HCT116 (cell line): ENCODE measurements around the gene ZNF429. TPM values are rescaled to one million over a fixed set of nuclear protein-coding genes. Genes with fewer than 3 reads are reported as not detected.

Experiments
- ATAC-seq: fragments of 200-7000 bp; cut with Tn5 transposase; 2 replicates; pipeline ENCODE4 v1.9.1; 2020; ENCODE audit warnings: mild to moderate bottlenecking, moderate library complexity
- BruUV-seq: library from RNA; stranded (reverse); fragments of 400-500 nt; replicated peaks from 2 replicates; lab custom pipeline; 2021; lab: Mats Ljungman, UMichigan
- CTCF ChIA-PET: fragments of 300-600 bp; sonication (Branson Sonifier 250); formaldehyde crosslinking; loops from one replicate; lab custom pipeline; 2021; ENCODE audit warnings: antibody characterized with exemption; lab: Charles Lee
- POLR2A ChIA-PET: fragments of 300-600, 350-600 bp; sonication (Branson Sonifier 250); formaldehyde crosslinking; loops from one replicate; lab custom pipeline; 2021; ENCODE audit warnings: antibody characterized with exemption; lab: Charles Lee
- RAD21 ChIA-PET, 2 experiments: fragments of 300-600 bp; sonication (Branson Sonifier 250); formaldehyde crosslinking; loops; one replicate each; lab custom pipeline; 2023; ENCODE audit warnings: low total read pairs in 2 of 2; ENCODE audit not compliant: uncharacterized antibody in 2 of 2, unreplicated experiment in 2 of 2, low non-redundant PET in 1 of 2; lab: Charles Lee
- DNase-seq: peaks from one replicate; pipeline ENCODE4 v3.0.0-alpha.2; 2010; ENCODE audit warnings: low read depth, low spot score
- H2AFZ ChIP-seq: fragments of 200-600 bp; shearing (Covaris generic), sonication (generic); 2 replicates; pipeline ENCODE4 v1.6.1; 2017; ENCODE audit warnings: low read depth, mixed run types, mixed read lengths, antibody characterized with exemption, low read length; ENCODE audit not compliant: poor library complexity, severe bottlenecking
- H3K27ac ChIP-seq: 2 replicates; pipeline ENCODE4 v1.5.1; 2012; ENCODE audit warnings: low read depth, low read length
- H3K27me3 ChIP-seq: fragments of 200-600 bp; sonication (generic); 2 replicates; pipeline ENCODE4 v1.6.1; 2016; ENCODE audit warnings: mixed run types, low read length, mixed read lengths; ENCODE audit not compliant: insufficient read depth
- H3K36me3 ChIP-seq, 2 experiments: fragments of 200-500 bp in 1 of 2; fragments of 200-600 bp in 1 of 2; sonication (Bioruptor generic) in 1 of 2; sonication (generic) in 1 of 2; 2 replicates each; pipeline versions ENCODE4 v1.5.1 to v1.6.1; 2014 to 2016; ENCODE audit warnings: low read length in 2 of 2, inconsistent platforms in 1 of 2, mixed read lengths in 1 of 2, mixed run types in 1 of 2; ENCODE audit not compliant: insufficient read depth in 2 of 2, control insufficient read depth in 1 of 2
- H3K4me1 ChIP-seq, 2 experiments: fragments of 200-600 bp in 1 of 2; sonication (generic) in 1 of 2; 2 replicates each; pipeline versions ENCODE4 v1.5.1 to v1.6.1; 2012 to 2017; ENCODE audit warnings: low read length in 2 of 2, inconsistent platforms in 1 of 2, mild to moderate bottlenecking in 1 of 2, mixed read lengths in 1 of 2, mixed run types in 1 of 2, moderate library complexity in 1 of 2; ENCODE audit not compliant: insufficient read depth in 2 of 2, control insufficient read depth in 1 of 2
- H3K4me2 ChIP-seq: fragments of 200-600 bp; sonication (generic); 2 replicates; pipeline ENCODE4 v1.6.1; 2017; ENCODE audit warnings: mixed run types, low read length, mixed read lengths
- H3K4me3 ChIP-seq, 2 experiments: fragments of 200-600 bp in 1 of 2; sonication (generic) in 1 of 2; replicated peaks in 1 of 2; 2 replicates each; pipeline ENCODE4 v1.5.1; 2011 to 2016; ENCODE audit warnings: low read length in 2 of 2, control low read depth in 1 of 2, low read depth in 1 of 2, mild to moderate bottlenecking in 1 of 2, mixed read lengths in 1 of 2, mixed run types in 1 of 2
- H3K79me2 ChIP-seq: fragments of 200-600 bp; sonication (generic); 2 replicates; pipeline ENCODE4 v1.6.1; 2017; ENCODE audit warnings: mild to moderate bottlenecking, mixed run types, low read length, moderate library complexity, mixed read lengths; ENCODE audit not compliant: insufficient read depth
- H3K9ac ChIP-seq: fragments of 200-600 bp; sonication (generic); 2 replicates; pipeline ENCODE4 v1.6.1; 2016; ENCODE audit warnings: low read length, mixed read lengths
- H3K9me2 ChIP-seq: fragments of 200-600 bp; sonication (generic), shearing (Covaris generic); 2 replicates; pipeline ENCODE4 v1.6.1; 2017; ENCODE audit warnings: mixed run types, mild to moderate bottlenecking, moderate library complexity; ENCODE audit not compliant: insufficient read depth
- H3K9me3 ChIP-seq, 2 experiments: fragments of 200-500 bp in 1 of 2; fragments of 200-600 bp in 1 of 2; sonication (Bioruptor generic) in 1 of 2; sonication (generic) in 1 of 2; 2 replicates each; pipeline ENCODE4 v1.6.1; 2014 to 2017; ENCODE audit warnings: low read length in 2 of 2, mixed read lengths in 2 of 2, inconsistent platforms in 1 of 2, low read depth in 1 of 2, mild to moderate bottlenecking in 1 of 2, mixed run types in 1 of 2, moderate library complexity in 1 of 2; ENCODE audit not compliant: control insufficient read depth in 1 of 2, insufficient read depth in 1 of 2
- H4K20me1 ChIP-seq: fragments of 200-600 bp; sonication (generic), shearing (Covaris generic); 2 replicates; pipeline ENCODE4 v1.6.1; 2017; ENCODE audit warnings: mixed run types, mild to moderate bottlenecking, moderate library complexity; ENCODE audit not compliant: insufficient read depth
- CEBPB ChIP-seq: IDR thresholded peaks from 2 replicates; pipeline ENCODE4 v1.6.1; 2012; ENCODE audit warnings: low read depth
- EGR1 ChIP-seq: IDR thresholded peaks from 2 replicates; pipeline ENCODE4 v1.6.1; 2012; ENCODE audit warnings: low read depth
- ELF1 ChIP-seq: IDR thresholded peaks from 2 replicates; pipeline ENCODE4 v1.6.1; 2012; ENCODE audit warnings: low read depth, borderline replicate concordance
- EZH2 ChIP-seq: fragments of 200-600 bp; sonication (generic); IDR thresholded peaks from 2 replicates; pipeline ENCODE4 v1.6.1; 2017; ENCODE audit warnings: antibody characterized with exemption, mixed run types
- EZH2phosphoT487 ChIP-seq: fragments of 200-600 bp; IDR thresholded peaks from 2 replicates; pipeline ENCODE4 v1.6.1; 2018; ENCODE audit warnings: antibody characterized with exemption, borderline replicate concordance
- FOSL1 ChIP-seq: IDR thresholded peaks from 2 replicates; pipeline ENCODE4 v1.6.1; 2012; ENCODE audit warnings: low read depth
- JUND ChIP-seq: IDR thresholded peaks from 2 replicates; pipeline ENCODE4 v1.6.1; 2012
- POLR2A ChIP-seq: IDR thresholded peaks from 2 replicates; pipeline ENCODE4 v1.7.0; 2011; ENCODE audit warnings: borderline replicate concordance; ENCODE audit not compliant: insufficient read depth, insufficient read length; ENCODE audit errors: extremely low read depth
- POLR2AphosphoS5 ChIP-seq: IDR thresholded peaks from 2 replicates; pipeline ENCODE4 v1.6.1; 2011; ENCODE audit warnings: mild to moderate bottlenecking, low read depth, low read length, moderate library complexity
- RAD21 ChIP-seq: IDR thresholded peaks from 2 replicates; pipeline ENCODE4 v1.6.1; 2012; ENCODE audit warnings: low read depth, mild to moderate bottlenecking
- SIN3A ChIP-seq: IDR thresholded peaks from 2 replicates; pipeline ENCODE4 v1.6.1; 2012; ENCODE audit warnings: low read depth
- SP1 ChIP-seq: IDR thresholded peaks from 2 replicates; pipeline ENCODE4 v1.6.1; 2012; ENCODE audit warnings: low read depth
- SRF ChIP-seq: IDR thresholded peaks from 2 replicates; pipeline ENCODE4 v1.6.1; 2012; ENCODE audit warnings: low read depth
- TCF7L2 ChIP-seq: IDR thresholded peaks from 2 replicates; pipeline ENCODE4 v1.7.0; 2011; ENCODE audit warnings: borderline replicate concordance, inconsistent platforms; ENCODE audit not compliant: insufficient read depth, insufficient read length; ENCODE audit errors: extremely low read depth
- ZFX ChIP-seq: fragments of 450-650 bp; IDR thresholded peaks from 2 replicates; pipeline ENCODE4 v1.6.1; 2017
- ZNF274 ChIP-seq: fragments of 200-500 bp; sonication (Bioruptor generic); IDR thresholded peaks from 2 replicates; pipeline ENCODE4 v1.6.1; 2014; ENCODE audit warnings: mild to moderate bottlenecking, low read depth, low read length, inconsistent platforms
- intact Hi-C: fragments of 100-400 bp; cut with micrococcal nuclease; formaldehyde crosslinking; loops from 2 replicates; pipeline ENCODE4 v1.10.0; 2022
- total RNA-seq: library from RNA; stranded (reverse); gene quantifications from one replicate; pipeline ENCODE4 v1.2.1, GENCODE V29; 2021; ENCODE audit not compliant: unreplicated experiment
- TF ChIP-seq, protein P1 (sequence below): IDR thresholded peaks from 2 replicates; pipeline ENCODE4 v1.6.1; 2012
- TF ChIP-seq, protein P2 (sequence below): IDR thresholded peaks from 2 replicates; pipeline ENCODE4 v1.6.1; 2012; ENCODE audit warnings: low read depth
- TF ChIP-seq, protein P3 (sequence below): IDR thresholded peaks from 2 replicates; pipeline ENCODE4 v1.6.1; 2012
- TF ChIP-seq, protein P4 (sequence below), 3 experiments: fragments of 200-600 bp in 1 of 3; sonication (generic) in 1 of 3; IDR thresholded peaks in 2 of 3; conservative IDR thresholded peaks in 1 of 3; 2 replicates each; pipeline ENCODE4 v1.5.1; 2012 to 2017; ENCODE audit warnings: low read depth in 2 of 3, low read length in 2 of 3, antibody characterized with exemption in 1 of 3, borderline replicate concordance in 1 of 3, control low read depth in 1 of 3, mild to moderate bottlenecking in 1 of 3, mixed read lengths in 1 of 3, mixed run types in 1 of 3, moderate library complexity in 1 of 3; ENCODE audit not compliant: insufficient read depth in 1 of 3

Gene ZNF429
- total RNA-seq, 1 experiment from 2014 or later: 0.42 TPM

DNA sequence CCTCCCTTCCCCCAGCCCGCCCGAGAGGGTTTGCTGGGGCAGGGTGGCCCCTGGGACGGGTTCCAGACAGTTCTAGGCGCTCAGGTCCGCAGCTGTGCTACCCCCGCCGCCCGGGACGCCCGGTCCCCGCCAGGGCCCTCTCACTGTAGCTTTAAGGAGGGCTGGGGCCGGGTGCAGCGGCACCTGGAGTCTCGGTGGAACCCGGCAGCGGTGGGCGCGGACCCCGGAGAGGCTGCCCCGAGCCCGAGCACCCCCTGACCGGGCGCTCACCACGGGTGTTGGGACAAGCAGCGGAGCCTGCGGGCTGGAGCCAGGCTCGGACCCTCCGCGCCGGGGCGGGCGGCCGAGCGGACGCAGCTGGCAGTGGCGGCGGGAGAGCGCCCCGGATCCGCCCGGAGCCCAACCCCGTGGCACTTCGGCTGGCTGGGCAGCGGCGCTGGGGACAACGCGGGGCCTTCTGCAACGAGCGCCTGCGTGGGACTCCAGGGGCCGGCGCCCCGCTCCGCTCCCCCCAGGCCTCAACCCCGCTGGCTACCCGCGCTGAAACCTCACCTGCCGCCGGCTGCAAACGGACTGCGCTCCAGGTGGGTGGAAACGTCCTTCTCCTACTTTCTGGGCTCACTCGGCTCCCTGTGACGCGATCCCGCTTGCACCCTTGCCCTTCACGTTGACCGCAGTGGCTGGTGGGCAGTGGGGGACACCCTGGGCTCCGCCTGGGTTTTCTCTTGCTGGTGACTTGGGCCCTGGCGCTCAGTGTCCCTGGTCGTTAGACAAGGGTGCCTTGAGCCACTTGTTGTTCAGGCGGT, 81.1 kb downstream of the ZNF429 start:
- ATAC-seq: no peak
- Histone ChIP-seq H3K4me3 (no peak overlapping the region), H3K79me2 (no peaks in the 10 kb centered on the region), H3K9me2 (no peaks in the 10 kb centered on the region), H4K20me1 (no peaks in the 10 kb centered on the region), H3K9ac (no peak overlapping the region), H3K4me2 (no peak overlapping the region), H3K27me3 (no peaks in the 10 kb centered on the region), H3K4me1 (no peaks in the 10 kb centered on the region), H2AFZ (no peak overlapping the region), H3K27ac (no peak overlapping the region), H3K9me3 (peaks cover 0 to 26% of the 10 kb centered on the region in 2 experiments; a peak in 2 of 4 replicates), H3K36me3 (no peaks in the 10 kb centered on the region)
- intact Hi-C loops: no loop called here
- ChIA-PET RAD21 (no interaction called here), CTCF (no interaction called here), POLR2A (no interaction called here)
- no TSS peak for BruUV-seq
- no peak for DNase-seq
- TF ChIP-seq, protein P1, sequence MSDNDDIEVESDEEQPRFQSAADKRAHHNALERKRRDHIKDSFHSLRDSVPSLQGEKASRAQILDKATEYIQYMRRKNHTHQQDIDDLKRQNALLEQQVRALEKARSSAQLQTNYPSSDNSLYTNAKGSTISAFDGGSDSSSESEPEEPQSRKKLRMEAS: no peak
- TF ChIP-seq EGR1: no peak
- no peak for TF ChIP-seq EZH2
- TF ChIP-seq, protein P2, sequence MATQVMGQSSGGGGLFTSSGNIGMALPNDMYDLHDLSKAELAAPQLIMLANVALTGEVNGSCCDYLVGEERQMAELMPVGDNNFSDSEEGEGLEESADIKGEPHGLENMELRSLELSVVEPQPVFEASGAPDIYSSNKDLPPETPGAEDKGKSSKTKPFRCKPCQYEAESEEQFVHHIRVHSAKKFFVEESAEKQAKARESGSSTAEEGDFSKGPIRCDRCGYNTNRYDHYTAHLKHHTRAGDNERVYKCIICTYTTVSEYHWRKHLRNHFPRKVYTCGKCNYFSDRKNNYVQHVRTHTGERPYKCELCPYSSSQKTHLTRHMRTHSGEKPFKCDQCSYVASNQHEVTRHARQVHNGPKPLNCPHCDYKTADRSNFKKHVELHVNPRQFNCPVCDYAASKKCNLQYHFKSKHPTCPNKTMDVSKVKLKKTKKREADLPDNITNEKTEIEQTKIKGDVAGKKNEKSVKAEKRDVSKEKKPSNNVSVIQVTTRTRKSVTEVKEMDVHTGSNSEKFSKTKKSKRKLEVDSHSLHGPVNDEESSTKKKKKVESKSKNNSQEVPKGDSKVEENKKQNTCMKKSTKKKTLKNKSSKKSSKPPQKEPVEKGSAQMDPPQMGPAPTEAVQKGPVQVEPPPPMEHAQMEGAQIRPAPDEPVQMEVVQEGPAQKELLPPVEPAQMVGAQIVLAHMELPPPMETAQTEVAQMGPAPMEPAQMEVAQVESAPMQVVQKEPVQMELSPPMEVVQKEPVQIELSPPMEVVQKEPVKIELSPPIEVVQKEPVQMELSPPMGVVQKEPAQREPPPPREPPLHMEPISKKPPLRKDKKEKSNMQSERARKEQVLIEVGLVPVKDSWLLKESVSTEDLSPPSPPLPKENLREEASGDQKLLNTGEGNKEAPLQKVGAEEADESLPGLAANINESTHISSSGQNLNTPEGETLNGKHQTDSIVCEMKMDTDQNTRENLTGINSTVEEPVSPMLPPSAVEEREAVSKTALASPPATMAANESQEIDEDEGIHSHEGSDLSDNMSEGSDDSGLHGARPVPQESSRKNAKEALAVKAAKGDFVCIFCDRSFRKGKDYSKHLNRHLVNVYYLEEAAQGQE: no peak
- no peak for TF ChIP-seq CEBPB
- TF ChIP-seq, protein P3, sequence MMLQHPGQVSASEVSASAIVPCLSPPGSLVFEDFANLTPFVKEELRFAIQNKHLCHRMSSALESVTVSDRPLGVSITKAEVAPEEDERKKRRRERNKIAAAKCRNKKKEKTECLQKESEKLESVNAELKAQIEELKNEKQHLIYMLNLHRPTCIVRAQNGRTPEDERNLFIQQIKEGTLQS: no peak
- no peak for TF ChIP-seq JUND
- TF ChIP-seq, protein P4, sequence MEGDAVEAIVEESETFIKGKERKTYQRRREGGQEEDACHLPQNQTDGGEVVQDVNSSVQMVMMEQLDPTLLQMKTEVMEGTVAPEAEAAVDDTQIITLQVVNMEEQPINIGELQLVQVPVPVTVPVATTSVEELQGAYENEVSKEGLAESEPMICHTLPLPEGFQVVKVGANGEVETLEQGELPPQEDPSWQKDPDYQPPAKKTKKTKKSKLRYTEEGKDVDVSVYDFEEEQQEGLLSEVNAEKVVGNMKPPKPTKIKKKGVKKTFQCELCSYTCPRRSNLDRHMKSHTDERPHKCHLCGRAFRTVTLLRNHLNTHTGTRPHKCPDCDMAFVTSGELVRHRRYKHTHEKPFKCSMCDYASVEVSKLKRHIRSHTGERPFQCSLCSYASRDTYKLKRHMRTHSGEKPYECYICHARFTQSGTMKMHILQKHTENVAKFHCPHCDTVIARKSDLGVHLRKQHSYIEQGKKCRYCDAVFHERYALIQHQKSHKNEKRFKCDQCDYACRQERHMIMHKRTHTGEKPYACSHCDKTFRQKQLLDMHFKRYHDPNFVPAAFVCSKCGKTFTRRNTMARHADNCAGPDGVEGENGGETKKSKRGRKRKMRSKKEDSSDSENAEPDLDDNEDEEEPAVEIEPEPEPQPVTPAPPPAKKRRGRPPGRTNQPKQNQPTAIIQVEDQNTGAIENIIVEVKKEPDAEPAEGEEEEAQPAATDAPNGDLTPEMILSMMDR (IDR thresholded peaks at IDR 0.05 in 2 of 3, conservative IDR thresholded peaks at IDR 0.05 in 1 of 3; ENCODE audit: borderline replicate concordance in 1 of 3, insufficient read depth in 1 of 3, low read depth in 2 of 3, low read length in 2 of 3): no peak
- no peak for TF ChIP-seq ZFX
- no peak for TF ChIP-seq SIN3A
- no peak for TF ChIP-seq POLR2AphosphoS5
- no peak for TF ChIP-seq RAD21
- no peak for TF ChIP-seq TCF7L2
- TF ChIP-seq ELF1: no peak
- TF ChIP-seq SP1: no peak
- no peak for TF ChIP-seq SRF
- no peak for TF ChIP-seq FOSL1
- TF ChIP-seq EZH2phosphoT487: no peak
- TF ChIP-seq ZNF274: no peak
- no peak for TF ChIP-seq POLR2A
